Neutrophil (primary cell): ENCODE measurements around the gene B3GAT3.

Source experiments
- H3K27ac ChIP-seq: fragments of 200-600 bp; sonication (generic); 2 replicates; pipeline ENCODE4 v1.5.1; 2016; ENCODE audit warnings: mild to moderate bottlenecking, moderate library complexity
- H3K27me3 ChIP-seq: fragments of 200-600 bp; sonication (generic); 2 replicates; pipeline ENCODE4 v1.6.0; 2016; ENCODE audit warnings: mild to moderate bottlenecking
- H3K36me3 ChIP-seq: fragments of 200-600 bp; sonication (generic); 2 replicates; pipeline ENCODE4 v1.5.1; 2017
- H3K4me1 ChIP-seq, 2 experiments: fragments of 200-600 bp in 1 of 2; sonication (generic) in 1 of 2; 1 replicate in 1 of 2; 2 replicates in 1 of 2; pipeline versions ENCODE4 v1.5.1 to v1.6.1; 2013 to 2016; ENCODE audit warnings: low read depth in 1 of 2, low read length in 1 of 2, mild to moderate bottlenecking in 1 of 2, moderate library complexity in 1 of 2; ENCODE audit not compliant: control insufficient read depth in 1 of 2, insufficient read depth in 1 of 2
- H3K4me3 ChIP-seq, 2 experiments: fragments of 200-600 bp in 1 of 2; sonication (generic) in 1 of 2; 1 replicate in 1 of 2; 2 replicates in 1 of 2; pipeline ENCODE4 v1.5.1; 2013 to 2016; ENCODE audit warnings: low read depth in 1 of 2, low read length in 1 of 2, mild to moderate bottlenecking in 1 of 2, moderate library complexity in 1 of 2
- H3K9me3 ChIP-seq: fragments of 200-600 bp; sonication (generic); 2 replicates; pipeline ENCODE4 v1.5.1; 2016
- TF ChIP-seq, protein P1 (sequence below): fragments of 200-600 bp; sonication (generic); IDR thresholded peaks from 2 replicates; pipeline ENCODE4 v1.5.1; 2016; ENCODE audit warnings: antibody characterized with exemption

The B3GAT3 gene

DNA sequence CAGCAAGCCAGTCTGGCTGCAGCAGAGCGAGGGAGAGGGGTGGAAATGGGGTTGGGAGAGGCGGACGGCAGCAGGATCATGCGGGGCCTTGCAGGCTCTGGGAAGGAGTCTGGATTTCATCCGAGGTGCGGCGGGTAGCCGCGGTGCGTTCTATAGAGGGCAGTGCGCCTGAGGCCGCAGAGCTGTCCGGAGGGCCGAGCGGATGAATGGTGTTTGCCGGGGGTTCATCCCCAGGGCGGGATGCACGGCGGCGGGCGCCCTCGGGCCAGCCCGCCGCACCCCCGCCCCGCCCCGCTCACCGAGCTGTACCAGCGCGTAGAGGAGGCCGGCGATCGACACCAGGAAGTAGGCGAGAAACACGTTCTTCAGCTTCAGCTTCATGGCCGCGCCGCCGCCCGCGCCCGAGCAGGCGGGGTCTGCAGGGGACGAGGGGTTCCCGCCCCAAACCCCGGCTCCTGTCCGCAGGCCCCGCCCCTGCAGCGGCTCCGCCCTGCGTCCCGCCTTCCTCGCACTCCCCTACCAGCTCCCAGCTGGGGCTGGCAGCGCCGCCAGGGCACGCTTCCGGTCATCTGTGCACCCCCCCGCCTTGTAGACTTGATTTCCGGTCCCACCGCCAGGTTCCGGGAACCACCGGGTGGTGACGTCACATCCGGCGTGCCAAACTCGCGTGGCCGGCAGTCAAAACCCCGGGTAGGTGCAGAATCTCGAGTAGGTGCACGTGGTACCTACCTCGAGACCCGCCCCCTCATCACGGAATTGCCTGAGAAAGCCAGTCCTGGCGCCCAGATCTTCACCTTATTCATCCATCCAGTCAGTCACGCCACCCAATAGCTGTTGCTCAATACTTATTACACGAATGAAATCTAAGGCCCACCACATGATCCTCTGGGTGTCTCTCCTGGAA is at the start of gene B3GAT3:
Gene B3GAT3 (minus strand): TSS at position 420 of the 904 bp plus-strand sequence. CDS start 39 bp downstream, at position 381.
- Histone ChIP-seq H3K27me3 (no peaks in the 10 kb centered on the region), H3K27ac (peak within 1 kb of the TSS; percentile 88), H3K9me3 (no peaks in the 10 kb centered on the region), H3K36me3 (peaks cover 25% of the 10 kb centered on the region), H3K4me1 (peaks cover 19 to 22% of the 10 kb centered on the region in 2 experiments), H3K4me3 (peak within 1 kb of the TSS; percentile 71 to 73)
- TF ChIP-seq, protein P1, sequence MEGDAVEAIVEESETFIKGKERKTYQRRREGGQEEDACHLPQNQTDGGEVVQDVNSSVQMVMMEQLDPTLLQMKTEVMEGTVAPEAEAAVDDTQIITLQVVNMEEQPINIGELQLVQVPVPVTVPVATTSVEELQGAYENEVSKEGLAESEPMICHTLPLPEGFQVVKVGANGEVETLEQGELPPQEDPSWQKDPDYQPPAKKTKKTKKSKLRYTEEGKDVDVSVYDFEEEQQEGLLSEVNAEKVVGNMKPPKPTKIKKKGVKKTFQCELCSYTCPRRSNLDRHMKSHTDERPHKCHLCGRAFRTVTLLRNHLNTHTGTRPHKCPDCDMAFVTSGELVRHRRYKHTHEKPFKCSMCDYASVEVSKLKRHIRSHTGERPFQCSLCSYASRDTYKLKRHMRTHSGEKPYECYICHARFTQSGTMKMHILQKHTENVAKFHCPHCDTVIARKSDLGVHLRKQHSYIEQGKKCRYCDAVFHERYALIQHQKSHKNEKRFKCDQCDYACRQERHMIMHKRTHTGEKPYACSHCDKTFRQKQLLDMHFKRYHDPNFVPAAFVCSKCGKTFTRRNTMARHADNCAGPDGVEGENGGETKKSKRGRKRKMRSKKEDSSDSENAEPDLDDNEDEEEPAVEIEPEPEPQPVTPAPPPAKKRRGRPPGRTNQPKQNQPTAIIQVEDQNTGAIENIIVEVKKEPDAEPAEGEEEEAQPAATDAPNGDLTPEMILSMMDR = peak; percentile 82

DNA sequence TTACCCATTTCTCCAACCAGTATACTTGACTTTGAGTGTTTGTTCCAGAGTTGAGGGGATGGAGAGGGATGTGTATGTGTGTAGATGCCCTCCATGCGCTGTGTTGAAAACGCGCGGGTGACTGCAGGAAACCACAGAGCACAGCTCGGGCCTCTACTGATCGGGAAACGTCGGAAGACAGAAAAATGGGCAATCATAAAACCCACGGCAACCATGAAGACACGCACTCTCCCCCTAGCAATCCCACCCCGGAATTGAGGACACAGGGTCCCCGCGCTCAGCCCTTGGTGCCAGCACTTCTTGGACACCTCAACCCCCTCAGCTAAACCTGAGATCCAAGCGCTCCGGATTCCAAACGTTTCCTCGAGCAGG is 49.4 kb upstream of the B3GAT3 start:
- H3K27me3 ChIP-seq = no peaks in the 10 kb centered on the region
- H3K36me3 ChIP-seq = peaks cover 33% of the 10 kb centered on the region
- peak overlapping the region; percentile 79 to 87 for H3K4me3 ChIP-seq
- H3K9me3 ChIP-seq = no peaks in the 10 kb centered on the region
- H3K4me1 ChIP-seq = peaks cover 28 to 33% of the 10 kb centered on the region in 2 experiments
- peak overlapping the region; percentile 82 for H3K27ac ChIP-seq
- TF ChIP-seq, protein P1 = no peak

DNA sequence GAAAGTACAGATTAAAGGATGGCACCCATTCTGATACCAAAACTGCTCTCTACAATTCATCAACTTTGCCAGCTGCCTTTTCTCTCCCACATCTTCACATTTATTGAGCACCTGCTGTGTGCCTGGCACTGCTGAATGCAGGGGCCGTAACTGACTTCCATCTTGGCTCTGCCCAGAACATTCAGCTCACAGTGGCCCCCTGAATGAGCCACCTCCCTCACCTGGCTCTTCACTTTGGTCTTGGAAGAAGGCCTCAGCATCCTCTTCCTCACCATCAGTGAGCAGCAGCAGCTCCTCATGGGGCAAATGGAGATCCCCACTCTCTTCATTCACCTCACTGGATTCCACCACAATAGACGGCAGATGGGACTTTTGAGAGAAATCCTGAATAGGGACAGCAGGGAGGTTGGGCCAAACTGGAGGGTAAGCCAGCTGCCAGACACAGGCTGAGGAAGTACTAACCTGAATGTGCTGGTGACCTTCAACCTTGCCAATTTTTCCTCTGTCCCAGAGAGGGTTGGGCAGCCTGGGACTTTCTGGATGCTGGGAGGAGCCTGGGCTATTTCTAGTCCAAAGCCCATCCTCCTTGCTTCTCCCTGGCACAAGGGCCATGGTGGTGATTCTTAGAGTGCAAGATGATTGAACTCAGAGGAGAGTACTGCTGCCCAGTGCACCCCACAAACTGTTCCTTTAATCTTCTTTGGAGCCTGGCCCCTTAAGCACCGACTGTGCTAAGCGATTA is 47.8 kb upstream of the B3GAT3 start:
- TF ChIP-seq, protein P1 = no peak
- peaks cover 37 to 38% of the 10 kb centered on the region in 2 experiments for H3K4me1 ChIP-seq
- H3K4me3 ChIP-seq = no peak overlapping the region
- no peaks in the 10 kb centered on the region for H3K27me3 ChIP-seq
- H3K36me3 ChIP-seq = peaks cover 19% of the 10 kb centered on the region
- H3K9me3 ChIP-seq = no peaks in the 10 kb centered on the region
- no peak overlapping the region for H3K27ac ChIP-seq

DNA sequence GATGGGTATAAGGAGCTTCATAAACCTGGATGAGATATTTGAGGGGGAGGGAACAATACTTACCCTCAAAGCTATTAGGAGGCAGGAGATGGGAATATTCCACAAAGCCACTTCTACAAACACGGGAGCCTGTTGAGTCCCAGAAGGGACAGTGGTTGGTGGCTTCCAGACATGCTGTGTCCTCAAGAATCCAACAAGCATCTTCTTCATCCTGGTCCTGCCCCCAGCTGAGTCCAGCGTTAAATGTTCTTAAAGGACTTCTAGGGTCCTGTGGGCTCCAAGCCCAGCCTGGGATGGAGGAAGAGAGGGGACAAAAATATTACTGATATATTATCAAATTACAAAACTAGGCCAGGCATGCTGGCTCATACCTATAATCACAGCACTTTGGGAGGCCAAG is 45.7 kb upstream of the B3GAT3 start:
- no peaks in the 10 kb centered on the region for H3K9me3 ChIP-seq
- H3K27me3 ChIP-seq = no peaks in the 10 kb centered on the region
- TF ChIP-seq, protein P1 = no peak
- H3K4me3 ChIP-seq = no peak overlapping the region
- peaks cover 10% of the 10 kb centered on the region for H3K36me3 ChIP-seq
- H3K4me1 ChIP-seq = peaks cover 34 to 39% of the 10 kb centered on the region in 2 experiments
- no peak overlapping the region for H3K27ac ChIP-seq

DNA sequence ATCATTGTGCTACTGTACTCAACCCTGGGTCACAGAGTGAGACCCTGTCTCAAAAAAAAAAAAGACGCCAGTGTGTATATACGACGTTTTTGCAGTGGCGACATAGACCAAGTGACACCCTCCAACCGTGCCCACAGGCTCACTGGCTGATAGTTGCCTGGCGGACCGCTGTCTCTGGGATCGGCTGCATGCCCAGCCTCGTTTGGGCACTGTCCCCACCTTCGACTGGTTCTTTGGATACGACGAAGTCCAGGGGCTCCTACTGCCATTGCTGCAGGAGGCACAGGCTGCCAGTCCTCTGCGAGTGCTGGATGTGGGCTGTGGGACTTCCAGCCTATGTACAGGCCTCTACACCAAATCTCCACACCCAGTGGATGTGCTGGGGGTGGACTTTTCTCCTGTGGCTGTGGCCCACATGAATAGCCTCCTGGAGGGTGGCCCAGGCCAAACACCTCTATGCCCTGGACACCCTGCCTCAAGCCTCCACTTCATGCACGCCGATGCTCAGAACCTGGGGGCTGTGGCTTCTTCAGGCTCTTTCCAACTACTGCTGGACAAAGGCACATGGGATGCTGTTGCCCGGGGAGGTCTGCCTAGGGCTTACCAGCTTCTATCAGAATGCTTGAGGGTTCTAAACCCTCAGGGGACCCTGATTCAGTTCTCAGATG is 44.6 kb upstream of the B3GAT3 start:
- Histone ChIP-seq H3K4me3 (peak overlapping the region; percentile 76 to 96), H3K36me3 (peaks cover 14% of the 10 kb centered on the region), H3K4me1 (peaks cover 28 to 31% of the 10 kb centered on the region in 2 experiments), H3K27me3 (no peaks in the 10 kb centered on the region), H3K27ac (peak overlapping the region; percentile 90), H3K9me3 (no peaks in the 10 kb centered on the region)
- TF ChIP-seq, protein P1 = no peak
